ENCODE data around the gene SLIT3.

DNA sequence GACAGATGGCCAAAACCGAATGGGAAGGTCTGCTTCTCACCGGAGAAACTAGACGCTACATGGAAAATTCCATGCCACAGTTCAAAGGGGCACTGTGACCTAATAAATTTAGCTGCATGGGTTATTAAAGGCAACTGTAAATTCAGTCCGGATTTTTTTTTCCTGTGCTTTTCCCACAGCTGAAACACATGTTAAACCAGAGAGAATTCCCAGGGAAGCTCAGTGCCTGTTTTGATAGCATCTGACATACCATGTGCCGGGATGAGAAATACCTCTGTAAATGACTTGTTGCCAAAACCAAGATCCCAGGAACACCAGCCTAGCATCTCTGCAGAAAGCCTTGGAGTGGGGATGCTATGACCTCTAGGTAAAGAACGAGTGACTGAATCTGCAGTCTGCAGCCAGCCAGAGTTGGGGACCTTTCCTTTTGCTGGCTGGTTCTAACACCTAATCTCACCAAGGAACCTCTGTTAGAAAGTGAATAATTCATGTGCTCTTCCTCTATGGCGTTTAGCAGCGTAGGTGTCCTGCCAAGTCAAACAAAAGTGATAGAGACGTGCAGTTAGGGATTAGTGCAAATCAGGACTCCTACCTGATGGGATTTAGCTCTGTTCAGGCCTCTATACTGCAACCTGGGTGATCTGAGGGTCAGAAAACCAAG lies 77.9 kb downstream of the SLIT3 start:
- TF ChIP-seq POLR2A (IDR thresholded peaks at IDR 0.05; ENCODE audit: low read depth, low read length): no peak
- no peak for TF ChIP-seq EZH2 (IDR thresholded peaks at IDR 0.05; ENCODE audit: borderline replicate concordance, low read depth, low read length, severe bottlenecking)
- no peak for TF ChIP-seq FOS (IDR thresholded peaks at IDR 0.05; ENCODE audit: borderline replicate concordance, insufficient read depth, low read length)
- no peak for TF ChIP-seq GATA2 (IDR thresholded peaks at IDR 0.05; ENCODE audit: insufficient read depth, insufficient read length, low read depth, low read length)
- TF ChIP-seq, protein P1, sequence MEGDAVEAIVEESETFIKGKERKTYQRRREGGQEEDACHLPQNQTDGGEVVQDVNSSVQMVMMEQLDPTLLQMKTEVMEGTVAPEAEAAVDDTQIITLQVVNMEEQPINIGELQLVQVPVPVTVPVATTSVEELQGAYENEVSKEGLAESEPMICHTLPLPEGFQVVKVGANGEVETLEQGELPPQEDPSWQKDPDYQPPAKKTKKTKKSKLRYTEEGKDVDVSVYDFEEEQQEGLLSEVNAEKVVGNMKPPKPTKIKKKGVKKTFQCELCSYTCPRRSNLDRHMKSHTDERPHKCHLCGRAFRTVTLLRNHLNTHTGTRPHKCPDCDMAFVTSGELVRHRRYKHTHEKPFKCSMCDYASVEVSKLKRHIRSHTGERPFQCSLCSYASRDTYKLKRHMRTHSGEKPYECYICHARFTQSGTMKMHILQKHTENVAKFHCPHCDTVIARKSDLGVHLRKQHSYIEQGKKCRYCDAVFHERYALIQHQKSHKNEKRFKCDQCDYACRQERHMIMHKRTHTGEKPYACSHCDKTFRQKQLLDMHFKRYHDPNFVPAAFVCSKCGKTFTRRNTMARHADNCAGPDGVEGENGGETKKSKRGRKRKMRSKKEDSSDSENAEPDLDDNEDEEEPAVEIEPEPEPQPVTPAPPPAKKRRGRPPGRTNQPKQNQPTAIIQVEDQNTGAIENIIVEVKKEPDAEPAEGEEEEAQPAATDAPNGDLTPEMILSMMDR (IDR thresholded peaks at IDR 0.05; ENCODE audit: extremely low read depth in 1 of 2, insufficient read depth in 1 of 2, low read depth in 1 of 2, low read length in 2 of 2): no peak
- no peak for TF ChIP-seq MYC (IDR thresholded peaks at IDR 0.05; ENCODE audit: low read depth, low read length)
- no peak for TF ChIP-seq POLR2AphosphoS5 (IDR thresholded peaks at IDR 0.05; ENCODE audit: insufficient read depth, low read depth, low read length)
- no peak for TF ChIP-seq JUN (IDR thresholded peaks at IDR 0.05; ENCODE audit: borderline replicate concordance, insufficient read depth, insufficient read length, low read depth)
